ENCODE measurements around the gene RNF43.

RNF43 gene

DNA sequence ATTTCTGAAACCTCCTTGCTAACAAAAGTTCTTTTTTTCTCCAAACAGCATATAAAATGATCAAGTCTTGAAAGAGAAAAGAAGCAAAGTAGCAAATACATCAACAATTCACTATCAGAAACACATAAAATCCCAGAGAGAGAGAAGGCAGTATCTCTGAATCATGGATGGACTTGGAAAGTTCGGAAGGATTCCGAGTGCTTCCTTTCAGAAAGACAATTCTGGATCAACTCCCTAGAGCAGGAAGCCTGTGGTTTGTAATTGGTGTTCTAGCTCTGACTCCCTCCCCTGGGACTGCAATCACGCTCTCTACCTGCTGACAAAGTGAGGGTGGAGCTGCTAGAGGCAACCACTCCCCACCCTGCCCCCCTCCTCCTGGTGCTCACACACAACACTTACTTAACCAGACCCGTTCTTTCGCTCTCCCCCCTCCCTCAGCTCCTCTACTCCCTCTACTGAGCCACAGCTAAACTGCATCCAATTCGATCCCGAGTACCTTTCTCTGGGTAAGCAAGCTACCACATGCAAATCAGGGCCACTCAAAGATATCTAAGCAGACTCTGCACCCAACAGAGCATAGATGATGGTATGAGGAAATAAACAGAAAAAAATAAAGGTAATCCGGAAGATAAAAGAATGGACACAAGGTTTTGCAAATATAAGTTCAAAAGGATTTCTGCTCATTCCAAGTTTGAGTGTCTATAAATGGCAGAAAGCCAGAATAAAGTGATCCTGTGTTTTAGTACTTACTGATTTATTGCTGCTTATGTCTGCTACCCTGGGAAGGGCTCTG is at the start of gene RNF43:
Gene RNF43 (minus strand): TSS at position 235 of the 793 bp plus-strand sequence. CDS start 1,957 bp downstream, outside the sequence.
- Histone ChIP-seq H3K36me3 (ENCODE audit: control insufficient read depth, insufficient read depth, low read length) (no peaks in the 10 kb centered on the region), H3K4me1 (ENCODE audit: control insufficient read depth, insufficient read depth, low read length) (no peaks in the 10 kb centered on the region), H3K9me3 (ENCODE audit: control insufficient read depth, insufficient read depth, low read length) (no peaks in the 10 kb centered on the region), H3K4me3 (ENCODE audit: low read length) (peak within 1 kb of the TSS; percentile 30; the same call in 1 of the 2 replicates), H3K27me3 (ENCODE audit: control insufficient read depth, insufficient read depth, low read length) (no peaks in the 10 kb centered on the region), H3K27ac (ENCODE audit: low read length) (no peak within 1 kb of the TSS)
- no CpG with 5 or more reads among the region's 8 CpGs for WGBS (ENCODE audit: insufficient coverage, insufficient read length)
- DNase-seq (ENCODE audit: low read depth, low spot score) = peak; percentile 94

DNA sequence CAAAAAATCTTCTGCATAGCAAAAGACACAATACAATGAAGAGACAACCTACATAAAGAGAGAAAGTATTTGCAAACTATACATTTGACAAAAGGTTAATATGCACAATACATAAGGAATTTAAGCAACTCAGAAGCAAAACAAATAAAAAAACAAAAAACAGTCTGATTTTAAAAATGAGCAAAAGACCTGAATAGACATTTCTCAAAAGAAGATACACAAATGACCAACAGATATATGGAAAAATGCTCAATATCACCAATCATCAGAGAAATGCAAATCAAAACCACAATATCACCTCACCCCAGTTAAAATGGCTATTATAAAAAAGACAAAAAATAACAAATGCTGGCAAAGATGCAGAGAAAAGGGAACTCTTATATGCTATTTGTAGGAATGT is 38.2 kb upstream of the RNF43 start:
- no peaks in the 10 kb centered on the region for H3K27me3 ChIP-seq (ENCODE audit: control insufficient read depth, insufficient read depth, low read length)
- H3K27ac ChIP-seq (ENCODE audit: low read length) = no peak overlapping the region
- H3K4me1 ChIP-seq (ENCODE audit: control insufficient read depth, insufficient read depth, low read length) = no peaks in the 10 kb centered on the region
- H3K9me3 ChIP-seq (ENCODE audit: control insufficient read depth, insufficient read depth, low read length) = no peaks in the 10 kb centered on the region
- no peaks in the 10 kb centered on the region for H3K36me3 ChIP-seq (ENCODE audit: control insufficient read depth, insufficient read depth, low read length)
- no peak for DNase-seq (ENCODE audit: low read depth, low spot score)
- H3K4me3 ChIP-seq (ENCODE audit: low read length) = no peak overlapping the region

DNA sequence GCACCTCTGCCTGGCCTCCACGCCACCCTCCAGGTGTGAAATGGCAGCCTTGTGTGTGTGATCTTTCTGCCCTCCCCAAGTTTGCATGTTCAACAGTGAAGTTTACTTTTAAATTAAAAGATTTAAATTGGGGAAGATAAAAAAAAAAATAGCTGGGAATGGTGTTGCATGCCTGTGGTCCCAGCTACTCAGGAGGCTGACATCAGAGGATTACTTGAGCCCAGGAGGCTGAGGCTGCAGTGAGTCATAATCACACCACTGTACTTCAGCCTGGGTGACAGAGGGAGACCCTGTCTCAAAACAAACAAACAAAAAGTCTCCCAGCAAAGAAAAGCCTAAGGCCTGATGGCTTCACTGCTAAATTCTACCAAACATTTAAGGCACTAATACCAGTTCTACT is 35.4 kb upstream of the RNF43 start:
- Histone ChIP-seq H3K36me3 (ENCODE audit: control insufficient read depth, insufficient read depth, low read length) (no peaks in the 10 kb centered on the region), H3K4me3 (ENCODE audit: low read length) (no peak overlapping the region), H3K9me3 (ENCODE audit: control insufficient read depth, insufficient read depth, low read length) (no peaks in the 10 kb centered on the region), H3K4me1 (ENCODE audit: control insufficient read depth, insufficient read depth, low read length) (no peaks in the 10 kb centered on the region), H3K27ac (ENCODE audit: low read length) (no peak overlapping the region), H3K27me3 (ENCODE audit: control insufficient read depth, insufficient read depth, low read length) (no peaks in the 10 kb centered on the region)
- no peak for DNase-seq (ENCODE audit: low read depth, low spot score)
- no CpG with 5 or more reads among the region's 1 CpG for WGBS (ENCODE audit: insufficient coverage, insufficient read length)

DNA sequence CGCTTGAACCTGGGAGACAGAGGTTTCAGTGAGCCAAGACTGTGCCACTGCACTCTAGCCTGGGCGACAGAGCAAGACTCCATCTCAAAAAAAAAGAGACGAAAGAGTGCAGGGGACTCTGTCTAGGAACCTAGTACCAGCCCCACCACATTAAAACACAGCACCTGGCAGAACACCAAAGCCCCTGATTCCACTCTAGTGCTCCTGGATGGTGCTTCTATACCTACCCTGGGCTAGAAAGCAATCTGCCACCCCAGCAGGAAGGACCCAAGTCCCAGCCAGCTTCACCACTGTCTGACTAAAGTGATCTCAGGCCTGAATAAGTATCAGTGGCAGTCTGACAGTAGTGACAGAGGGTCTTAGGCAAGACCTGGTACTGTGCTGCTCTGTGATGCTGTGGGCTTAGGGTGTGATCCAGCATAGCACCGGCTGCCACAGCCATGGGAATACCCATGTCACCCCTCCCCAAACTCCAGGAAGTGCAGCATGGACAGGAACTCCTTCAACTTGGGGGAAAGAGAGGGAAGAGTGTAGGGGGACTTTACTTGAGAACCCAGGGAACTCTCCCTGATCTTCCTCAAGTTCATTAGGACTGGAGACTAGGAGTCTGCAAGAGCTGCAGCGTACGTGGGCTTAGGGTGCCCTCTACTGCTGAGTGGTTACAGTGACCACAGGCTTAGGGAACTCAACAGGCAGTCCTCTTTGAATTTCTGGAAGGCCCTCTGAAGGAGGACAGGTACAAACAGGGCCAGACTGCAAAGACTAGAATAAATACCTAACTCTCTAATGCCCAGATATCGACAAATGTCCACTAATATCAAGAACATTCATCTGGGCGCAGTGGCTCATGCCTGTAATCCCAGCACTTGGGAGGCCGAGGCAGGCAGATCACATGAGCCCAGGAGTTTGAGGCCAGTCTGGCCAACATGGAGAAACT is 30.0 kb upstream of the RNF43 start:
- no CpG with 5 or more reads among the region's 9 CpGs for WGBS (ENCODE audit: insufficient coverage, insufficient read length)
- peak; percentile 92 for DNase-seq (ENCODE audit: low read depth, low spot score)
- Histone ChIP-seq H3K4me3 (ENCODE audit: low read length) (no peak overlapping the region), H3K9me3 (ENCODE audit: control insufficient read depth, insufficient read depth, low read length) (no peaks in the 10 kb centered on the region), H3K36me3 (ENCODE audit: control insufficient read depth, insufficient read depth, low read length) (no peaks in the 10 kb centered on the region), H3K27ac (ENCODE audit: low read length) (no peak overlapping the region), H3K27me3 (ENCODE audit: control insufficient read depth, insufficient read depth, low read length) (no peaks in the 10 kb centered on the region), H3K4me1 (ENCODE audit: control insufficient read depth, insufficient read depth, low read length) (peaks cover 3% of the 10 kb centered on the region; the same call in 1 of the 2 replicates)

DNA sequence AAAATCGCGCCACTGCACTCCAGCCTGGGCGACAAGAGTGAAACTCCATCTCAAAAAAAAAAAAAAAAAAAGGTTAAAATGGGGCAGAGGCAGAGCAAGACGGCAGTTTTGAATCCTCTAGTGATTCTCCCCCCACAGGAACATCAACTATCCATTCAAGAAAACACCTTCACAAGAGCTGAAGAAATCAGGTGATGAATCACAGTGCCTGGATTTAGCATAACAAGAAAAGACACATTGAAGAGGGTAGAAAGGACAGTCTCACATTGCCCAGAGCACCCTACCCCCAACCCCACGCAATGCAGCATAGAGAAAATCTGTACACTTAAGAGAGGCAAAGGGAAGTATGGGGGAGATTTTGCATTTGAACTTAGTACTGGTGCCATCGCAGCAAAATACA is 28.8 kb upstream of the RNF43 start:
- Histone ChIP-seq H3K36me3 (ENCODE audit: control insufficient read depth, insufficient read depth, low read length) (no peaks in the 10 kb centered on the region), H3K4me3 (ENCODE audit: low read length) (no peak overlapping the region), H3K27ac (ENCODE audit: low read length) (no peak overlapping the region), H3K4me1 (ENCODE audit: control insufficient read depth, insufficient read depth, low read length) (peaks cover 3% of the 10 kb centered on the region; the same call in 1 of the 2 replicates), H3K9me3 (ENCODE audit: control insufficient read depth, insufficient read depth, low read length) (no peaks in the 10 kb centered on the region), H3K27me3 (ENCODE audit: control insufficient read depth, insufficient read depth, low read length) (no peaks in the 10 kb centered on the region)
- peak; percentile 16 for DNase-seq (ENCODE audit: low read depth, low spot score)
- WGBS (ENCODE audit: insufficient coverage, insufficient read length) = no CpG with 5 or more reads among the region's 6 CpGs

DNA sequence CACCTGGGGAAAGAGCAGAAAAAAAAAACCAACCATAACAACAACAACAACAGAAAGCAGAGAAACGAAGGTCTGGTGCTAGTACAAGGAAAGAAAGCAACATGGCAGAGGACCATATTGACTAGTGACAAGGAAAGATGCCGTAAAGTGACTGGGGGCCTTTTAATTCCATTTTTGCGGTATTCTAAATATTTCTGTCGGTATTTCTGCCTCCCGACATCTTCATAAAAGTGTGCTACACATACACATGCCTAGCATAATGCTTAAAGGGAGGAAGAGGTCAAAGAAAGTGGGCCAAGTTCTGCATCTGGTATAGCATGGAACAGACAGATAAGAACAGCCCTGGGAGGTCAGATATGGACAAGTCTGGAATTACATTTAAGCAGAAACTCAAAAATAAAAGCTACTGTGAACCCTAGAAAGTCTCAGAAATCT is 19.5 kb upstream of the RNF43 start:
- DNase-seq (ENCODE audit: low read depth, low spot score) = no peak
- Histone ChIP-seq H3K9me3 (ENCODE audit: control insufficient read depth, insufficient read depth, low read length) (no peaks in the 10 kb centered on the region), H3K4me1 (ENCODE audit: control insufficient read depth, insufficient read depth, low read length) (no peaks in the 10 kb centered on the region), H3K36me3 (ENCODE audit: control insufficient read depth, insufficient read depth, low read length) (no peaks in the 10 kb centered on the region), H3K27ac (ENCODE audit: low read length) (no peak overlapping the region), H3K4me3 (ENCODE audit: low read length) (no peak overlapping the region), H3K27me3 (ENCODE audit: control insufficient read depth, insufficient read depth, low read length) (no peaks in the 10 kb centered on the region)
- WGBS (ENCODE audit: insufficient coverage, insufficient read length) = no CpG with 5 or more reads among the region's 5 CpGs

DNA sequence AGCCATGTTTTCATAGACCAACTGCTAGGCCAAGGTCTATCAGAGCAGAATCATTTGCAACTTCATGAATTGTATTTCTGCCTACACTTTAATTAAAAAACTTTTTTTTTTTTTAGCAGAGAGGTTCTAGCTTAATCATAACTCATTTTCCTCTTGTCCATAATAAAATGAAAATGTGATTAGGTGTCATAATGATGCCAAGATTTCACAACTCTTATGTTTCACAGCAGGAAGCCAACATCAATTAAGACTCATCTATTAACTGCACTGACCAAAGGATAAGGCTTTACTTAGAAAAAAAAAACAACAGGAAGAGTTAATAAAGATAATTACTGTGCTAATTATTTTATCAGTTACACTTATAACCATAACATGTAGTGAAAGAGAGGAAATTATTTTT is 18.9 kb upstream of the RNF43 start:
- no peaks in the 10 kb centered on the region for H3K36me3 ChIP-seq (ENCODE audit: control insufficient read depth, insufficient read depth, low read length)
- no peak for DNase-seq (ENCODE audit: low read depth, low spot score)
- no peaks in the 10 kb centered on the region for H3K9me3 ChIP-seq (ENCODE audit: control insufficient read depth, insufficient read depth, low read length)
- H3K27me3 ChIP-seq (ENCODE audit: control insufficient read depth, insufficient read depth, low read length) = no peaks in the 10 kb centered on the region
- no peaks in the 10 kb centered on the region for H3K4me1 ChIP-seq (ENCODE audit: control insufficient read depth, insufficient read depth, low read length)
- H3K27ac ChIP-seq (ENCODE audit: low read length) = no peak overlapping the region
- no peak overlapping the region for H3K4me3 ChIP-seq (ENCODE audit: low read length)

DNA sequence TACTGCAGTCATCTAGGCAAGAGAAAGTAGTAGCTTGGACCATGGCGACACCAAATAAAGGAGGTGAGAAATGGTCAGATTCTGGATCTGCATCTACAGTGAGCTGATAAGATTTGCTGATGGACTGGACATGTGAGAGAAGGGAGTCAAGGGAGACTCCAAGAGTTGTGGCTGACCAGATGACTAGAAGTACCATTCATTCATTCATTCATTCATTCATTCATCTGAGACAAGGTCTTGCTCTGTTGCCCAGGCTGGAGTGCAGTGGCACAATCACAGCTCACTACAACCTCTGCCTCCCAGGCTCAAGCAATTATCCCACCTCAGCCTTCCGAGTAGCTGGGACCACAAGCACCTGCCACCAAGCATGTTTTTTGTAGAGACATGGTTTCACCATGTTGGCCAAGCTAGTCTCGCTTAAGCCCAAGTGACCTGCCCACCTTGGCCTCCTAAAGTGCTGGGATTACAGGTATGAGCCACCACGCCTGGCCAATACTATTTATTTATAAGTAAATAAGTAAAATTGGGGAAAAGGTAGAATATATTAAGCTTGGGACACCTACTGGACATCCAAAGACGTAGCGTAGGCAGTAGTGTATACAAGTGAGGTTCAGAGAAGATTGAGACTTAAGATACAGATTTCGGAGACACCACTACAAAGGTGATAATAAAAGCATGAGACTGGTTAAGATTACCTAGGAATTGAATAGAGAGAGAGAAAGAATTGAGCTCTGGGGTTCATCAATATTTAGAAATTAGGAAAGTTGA is 15.7 kb upstream of the RNF43 start:
- Histone ChIP-seq H3K27ac (ENCODE audit: low read length) (no peak overlapping the region), H3K27me3 (ENCODE audit: control insufficient read depth, insufficient read depth, low read length) (no peaks in the 10 kb centered on the region), H3K4me1 (ENCODE audit: control insufficient read depth, insufficient read depth, low read length) (no peaks in the 10 kb centered on the region), H3K4me3 (ENCODE audit: low read length) (no peak overlapping the region), H3K9me3 (ENCODE audit: control insufficient read depth, insufficient read depth, low read length) (no peaks in the 10 kb centered on the region), H3K36me3 (ENCODE audit: control insufficient read depth, insufficient read depth, low read length) (no peaks in the 10 kb centered on the region)
- WGBS (ENCODE audit: insufficient coverage, insufficient read length) = no CpG with 5 or more reads among the region's 7 CpGs
- no peak for DNase-seq (ENCODE audit: low read depth, low spot score)

DNA sequence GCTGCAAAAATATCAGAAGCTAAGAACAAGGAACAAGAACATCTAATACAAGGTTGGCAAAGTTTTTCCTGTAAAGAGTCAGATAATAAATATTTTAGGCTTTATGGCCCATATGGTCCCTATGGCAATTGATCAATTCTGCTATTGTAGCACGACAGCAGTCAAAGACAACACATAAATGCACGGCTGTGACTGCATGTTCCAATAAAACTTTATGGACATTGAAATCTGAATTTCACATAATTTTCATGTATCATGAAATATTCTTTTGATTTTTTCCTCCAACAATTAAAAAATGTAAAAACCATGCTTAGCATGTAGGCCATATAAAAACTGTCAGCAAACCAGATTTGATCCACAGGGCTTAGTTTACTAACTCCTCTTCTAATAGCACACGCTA is 10.5 kb upstream of the RNF43 start:
- no peaks in the 10 kb centered on the region for H3K4me1 ChIP-seq (ENCODE audit: control insufficient read depth, insufficient read depth, low read length)
- no peak overlapping the region for H3K27ac ChIP-seq (ENCODE audit: low read length)
- no peaks in the 10 kb centered on the region for H3K36me3 ChIP-seq (ENCODE audit: control insufficient read depth, insufficient read depth, low read length)
- WGBS (ENCODE audit: insufficient coverage, insufficient read length) = no CpG with 5 or more reads among the region's 3 CpGs
- no peak for DNase-seq (ENCODE audit: low read depth, low spot score)
- H3K9me3 ChIP-seq (ENCODE audit: control insufficient read depth, insufficient read depth, low read length) = no peaks in the 10 kb centered on the region
- H3K27me3 ChIP-seq (ENCODE audit: control insufficient read depth, insufficient read depth, low read length) = no peaks in the 10 kb centered on the region
- no peak overlapping the region for H3K4me3 ChIP-seq (ENCODE audit: low read length)

DNA sequence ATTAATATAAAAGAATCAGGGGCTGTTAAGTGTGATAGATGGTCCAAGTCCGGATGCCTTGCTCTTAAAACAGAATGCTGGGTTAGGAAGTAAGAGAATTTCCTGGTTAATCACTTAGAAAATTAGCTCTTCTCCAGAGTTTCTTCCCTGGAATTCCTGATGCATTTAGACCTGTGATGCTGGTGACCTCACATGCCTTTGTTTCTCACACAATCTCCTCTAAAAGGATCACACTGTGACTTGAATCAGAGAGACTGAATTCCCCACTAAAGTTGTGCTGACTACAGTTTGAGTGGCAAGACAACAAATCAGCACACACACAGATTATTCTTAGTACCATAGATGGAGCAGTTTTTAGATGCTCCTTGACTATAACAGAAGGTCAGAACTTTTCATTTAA is 4.4 kb upstream of the RNF43 start:
- no CpG with 5 or more reads among the region's 1 CpG for WGBS (ENCODE audit: insufficient coverage, insufficient read length)

More for the DNA sequence above, 4.4 kb upstream of the RNF43 start:
- DNase-seq (ENCODE audit: low read depth, low spot score) = no peak
- no peak overlapping the region for H3K4me3 ChIP-seq (ENCODE audit: low read length)
- no peak overlapping the region for H3K27ac ChIP-seq (ENCODE audit: low read length)
- no peaks in the 10 kb centered on the region for H3K9me3 ChIP-seq (ENCODE audit: control insufficient read depth, insufficient read depth, low read length)
- H3K4me1 ChIP-seq (ENCODE audit: control insufficient read depth, insufficient read depth, low read length) = no peaks in the 10 kb centered on the region
- no peaks in the 10 kb centered on the region for H3K27me3 ChIP-seq (ENCODE audit: control insufficient read depth, insufficient read depth, low read length)
- H3K36me3 ChIP-seq (ENCODE audit: control insufficient read depth, insufficient read depth, low read length) = no peaks in the 10 kb centered on the region

Measured in iPS DF 6.9 (cell line).